Astrocyte (in vitro differentiated cells and primary cell): Measurements from ENCODE around the gene CCNL2. TPM values are rescaled to one million over a fixed set of nuclear protein-coding genes. Genes with fewer than 3 reads are reported as not detected.

Experiments
- DNase-seq: peaks from one replicate; pipeline ENCODE4 v3.0.0-alpha.2; 2010; ENCODE audit warnings: low read depth
- FAIRE-seq: peaks from 2 replicates; lab custom pipeline; 2011; peaks lifted over from hg19 to GRCh38; lab: Jason Lieb, UNC
- H2AFZ ChIP-seq: 2 replicates; pipeline ENCODE4 v1.6.0; 2012; ENCODE audit warnings: low read depth, low read length, inconsistent platforms
- H3K27ac ChIP-seq: 2 replicates; pipeline ENCODE4 v1.5.1; 2011; ENCODE audit warnings: low read depth, low read length, inconsistent platforms
- H3K27me3 ChIP-seq: 2 replicates; pipeline ENCODE4 v1.6.0; 2011; ENCODE audit warnings: low read length, inconsistent platforms; ENCODE audit not compliant: insufficient read depth
- H3K36me3 ChIP-seq: 2 replicates; pipeline ENCODE4 v1.5.1; 2011; ENCODE audit warnings: low read length, inconsistent platforms; ENCODE audit not compliant: insufficient read depth
- H3K4me1 ChIP-seq: 2 replicates; pipeline ENCODE4 v1.5.1; 2011; ENCODE audit warnings: low read length, inconsistent platforms; ENCODE audit not compliant: insufficient read depth
- H3K4me2 ChIP-seq: 2 replicates; pipeline ENCODE4 v1.6.0; 2012; ENCODE audit warnings: low read length, inconsistent platforms
- H3K4me3 ChIP-seq: 2 replicates; pipeline ENCODE4 v1.5.1; 2011; ENCODE audit warnings: low read depth, mild to moderate bottlenecking, low read length, inconsistent platforms; ENCODE audit not compliant: insufficient read depth
- H3K79me2 ChIP-seq: 2 replicates; pipeline ENCODE4 v1.6.0; 2012; ENCODE audit warnings: mild to moderate bottlenecking, low read length, inconsistent platforms; ENCODE audit not compliant: insufficient read depth
- H3K9ac ChIP-seq: 2 replicates; pipeline ENCODE4 v1.6.0; 2012; ENCODE audit warnings: mild to moderate bottlenecking, low read length, inconsistent platforms
- H3K9me3 ChIP-seq: 2 replicates; pipeline ENCODE4 v1.5.1; 2012; ENCODE audit warnings: low read depth, mild to moderate bottlenecking, low read length, inconsistent platforms; ENCODE audit not compliant: insufficient read depth
- H4K20me1 ChIP-seq: 2 replicates; pipeline ENCODE4 v1.6.0; 2012; ENCODE audit warnings: low read length, inconsistent platforms; ENCODE audit not compliant: insufficient read depth
- H3K27ac Mint-ChIP-seq: one replicate; pipeline ENCODE4 v1.8.0; 2021; ENCODE audit warnings: mild to moderate bottlenecking, mixed read lengths; ENCODE audit not compliant: unreplicated experiment
- H3K27me3 Mint-ChIP-seq: one replicate; pipeline ENCODE4 v1.8.0; 2021; ENCODE audit warnings: low read depth, mixed read lengths; ENCODE audit not compliant: unreplicated experiment
- H3K36me3 Mint-ChIP-seq: one replicate; pipeline ENCODE4 v1.8.0; 2021; ENCODE audit warnings: low read depth, mixed read lengths; ENCODE audit not compliant: unreplicated experiment
- H3K4me1 Mint-ChIP-seq: one replicate; pipeline ENCODE4 v1.8.0; 2021; ENCODE audit warnings: low read depth, mixed read lengths; ENCODE audit not compliant: unreplicated experiment
- H3K4me3 Mint-ChIP-seq: one replicate; pipeline ENCODE4 v1.8.0; 2021; ENCODE audit warnings: mild to moderate bottlenecking, moderate library complexity, mixed read lengths; ENCODE audit not compliant: unreplicated experiment
- H3K9me3 Mint-ChIP-seq: one replicate; pipeline ENCODE4 v1.8.0; 2021; ENCODE audit warnings: mild to moderate bottlenecking, mixed read lengths; ENCODE audit not compliant: unreplicated experiment
- CTCF ChIP-seq: IDR thresholded peaks from 2 replicates; pipeline ENCODE4 v1.5.1; 2011; ENCODE audit warnings: low read depth, mild to moderate bottlenecking, inconsistent platforms, low read length, moderate library complexity; ENCODE audit not compliant: insufficient read depth
- EZH2 ChIP-seq: IDR thresholded peaks from 2 replicates; pipeline ENCODE4 v1.6.1; 2012; ENCODE audit warnings: mild to moderate bottlenecking, low read length, inconsistent platforms; ENCODE audit not compliant: insufficient read depth
- total RNA-seq: library from RNA; stranded (reverse); gene quantifications from 2 replicates; pipeline ENCODE4 v1.2.1, GENCODE V29; 2021

The CCNL2 gene
- total RNA-seq, 1 donor from 2014 or later = 194 TPM

GRCh38 chr1:1421907-1422464 lies 22.9 kb upstream of the CCNL2 start:
- Mint-ChIP-seq H3K4me1 (peaks cover 15% of the 10 kb centered on the region), H3K27me3 (peaks cover 2% of the 10 kb centered on the region), H3K4me3 (no peak overlapping the region), H3K36me3 (peaks cover 3% of the 10 kb centered on the region), H3K9me3 (no peaks in the 10 kb centered on the region), H3K27ac (no peak overlapping the region)
- Histone ChIP-seq H3K36me3 (no peaks in the 10 kb centered on the region), H2AFZ (no peak overlapping the region), H3K4me2 (peak overlapping the region; percentile 16), H3K27ac (no peak overlapping the region), H3K4me1 (peaks cover 12% of the 10 kb centered on the region), H3K79me2 (no peaks in the 10 kb centered on the region), H3K27me3 (no peaks in the 10 kb centered on the region), H4K20me1 (no peaks in the 10 kb centered on the region), H3K4me3 (no peak overlapping the region), H3K9me3 (no peaks in the 10 kb centered on the region), H3K9ac (no peak overlapping the region)
- DNase-seq = no peak
- no peak for FAIRE-seq
- TF ChIP-seq EZH2 (no peak), CTCF (no peak)

- Mint-ChIP-seq H3K27ac (no peak within 1 kb of the TSS), H3K4me3 (no peak within 1 kb of the TSS), H3K4me1 (peaks cover 15% of the 10 kb centered on the region), H3K36me3 (peaks cover 3% of the 10 kb centered on the region), H3K27me3 (peaks cover 2% of the 10 kb centered on the region), H3K9me3 (no peaks in the 10 kb centered on the region)
- Histone ChIP-seq H3K4me1 (peaks cover 12% of the 10 kb centered on the region), H3K27me3 (no peaks in the 10 kb centered on the region), H3K4me3 (no peak within 1 kb of the TSS), H3K4me2 (peak within 1 kb of the TSS; percentile 62), H3K36me3 (no peaks in the 10 kb centered on the region), H3K79me2 (no peaks in the 10 kb centered on the region), H4K20me1 (no peaks in the 10 kb centered on the region), H3K27ac (no peak within 1 kb of the TSS), H3K9me3 (no peaks in the 10 kb centered on the region), H3K9ac (no peak within 1 kb of the TSS), H2AFZ (no peak within 1 kb of the TSS)
- DNase-seq = no peak
- TF ChIP-seq CTCF (no peak), EZH2 (no peak)
- FAIRE-seq = no peak
These were observed 22.2 kb upstream of the CCNL2 start, which contains the start of gene ANKRD65 for GRCh38 chr1:1421147-1421906. TSS of gene ANKRD65 (minus strand) at chr1:1421276. CDS start at chr1:1421005, 271 bp downstream.

- H3K9ac ChIP-seq = no peak overlapping the region
- Mint-ChIP-seq H3K9me3 (no peaks in the 10 kb centered on the region), H3K4me3 (no peak overlapping the region), H3K4me1 (peaks cover 15% of the 10 kb centered on the region), H3K27me3 (peaks cover 2% of the 10 kb centered on the region), H3K36me3 (peaks cover 3% of the 10 kb centered on the region), H3K27ac (no peak overlapping the region)
- DNase-seq = no peak
- no peak overlapping the region for H3K4me3 ChIP-seq
- TF ChIP-seq EZH2 = no peak
- TF ChIP-seq CTCF = no peak
- no peak for FAIRE-seq
- H2AFZ ChIP-seq = no peak overlapping the region
- no peak overlapping the region for H3K4me2 ChIP-seq
- H3K27ac ChIP-seq = no peak overlapping the region
- no peaks in the 10 kb centered on the region for H3K27me3 ChIP-seq
- H4K20me1 ChIP-seq = no peaks in the 10 kb centered on the region
- no peaks in the 10 kb centered on the region for H3K36me3 ChIP-seq
- H3K4me1 ChIP-seq = peaks cover 12% of the 10 kb centered on the region
- H3K79me2 ChIP-seq = no peaks in the 10 kb centered on the region
- H3K9me3 ChIP-seq = no peaks in the 10 kb centered on the region
These were observed 21.6 kb upstream of the CCNL2 start for GRCh38 chr1:1420654-1421141.
